HG03571 (cell line): ENCODE data around the gene COASY.
"Not testable (repeated sequence)": the region's sequence is repeated elsewhere in the genome, so short reads cannot be mapped to it uniquely, and the experiment has no call there.

Experiments used
- ATAC-seq: cut with Tn5 transposase; IDR thresholded peaks from one replicate; pipeline ENCODE4 v1.9.1; 2021; ENCODE audit not compliant: unreplicated experiment

Gene COASY

GRCh38 chr17:42609814-42610801 is 48.2 kb downstream of the COASY start:
- not testable (repeated sequence) for ATAC-seq

DNA sequence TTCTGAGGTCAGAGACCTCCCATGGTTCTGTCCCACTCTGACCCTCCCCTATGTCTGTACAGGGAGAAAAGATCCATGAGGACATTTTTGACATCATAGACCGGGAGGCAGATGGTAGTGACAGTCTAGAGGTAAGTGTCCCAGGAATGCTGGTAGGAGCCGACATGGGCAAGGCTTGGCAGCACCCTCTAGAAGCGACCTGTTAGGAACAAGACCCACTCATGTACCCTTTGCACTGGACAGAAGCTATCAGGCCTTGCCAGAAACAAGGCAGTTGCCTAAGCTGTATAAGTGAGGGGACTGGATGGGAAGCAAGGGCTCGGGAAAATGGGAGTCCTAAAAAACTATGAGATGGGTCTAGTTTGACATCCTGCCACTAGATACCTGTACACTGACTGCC is 50.1 kb downstream of the COASY start:
- ATAC-seq, result no peak

- ATAC-seq, result no peak
These were observed 51.8 kb downstream of the COASY start for GRCh38 chr17:42613699-42614295.
